GM19397 (cell line): ENCODE data around the gene TNK1.

Experiments
- ATAC-seq: cut with Tn5 transposase; IDR thresholded peaks from one replicate; pipeline ENCODE4 v1.9.1; 2021; ENCODE audit warnings: mild to moderate bottlenecking, moderate library complexity; ENCODE audit not compliant: unreplicated experiment

The TNK1 gene

GRCh38 chr17:7431231-7431630 is 50.3 kb downstream of the TNK1 start:
- ATAC-seq = no peak

GRCh38 chr17:7432296-7432695 is 51.4 kb downstream of the TNK1 start:
- ATAC-seq = no peak

GRCh38 chr17:7435676-7436555 is 55.0 kb downstream of the TNK1 start:
- peak; percentile 12 for ATAC-seq

GRCh38 chr17:7436556-7437368 is 55.9 kb downstream of the TNK1 start:
- ATAC-seq = no peak

- no peak for ATAC-seq
These were observed 56.5 kb downstream of the TNK1 start for GRCh38 chr17:7437369-7437863.

GRCh38 chr17:7437950-7438614 is 57.2 kb downstream of the TNK1 start:
- ATAC-seq = no peak

GRCh38 chr17:7438656-7439460 is 58.0 kb downstream of the TNK1 start:
- ATAC-seq = no peak
